HEK293 (cell line): Measurements from ENCODE around the gene PRCC.

Experiments
- CTCF ChIP-seq: fragments of 450-650 bp; formaldehyde crosslinking; IDR thresholded peaks from 2 replicates; pipeline ENCODE4 v1.5.1; 2016; ENCODE audit warnings: missing biosample characterization, missing genetic modification characterization
- GLI2 ChIP-seq: fragments of 450-650 bp; formaldehyde crosslinking; IDR thresholded peaks from 2 replicates; pipeline ENCODE4; 2017; ENCODE audit warnings: missing biosample characterization, missing genetic modification characterization, low read depth, borderline replicate concordance
- REST ChIP-seq: fragments of 450-650 bp; formaldehyde crosslinking; IDR thresholded peaks from 2 replicates; pipeline ENCODE4 v1.5.1; 2016; ENCODE audit warnings: missing biosample characterization, missing genetic modification characterization
- TCF7L2 ChIP-seq: IDR thresholded peaks from 2 replicates; pipeline ENCODE4 v1.6.1; 2011; ENCODE audit warnings: low read depth, mild to moderate bottlenecking, inconsistent platforms, low read length, moderate library complexity, borderline replicate concordance
- ZNF561 ChIP-seq: fragments of 450-650 bp; IDR thresholded peaks from 2 replicates; pipeline ENCODE4 v1.5.1; 2018; ENCODE audit warnings: missing biosample characterization, missing genetic modification characterization, borderline replicate concordance
- ZSCAN16 ChIP-seq: fragments of 450-650 bp; formaldehyde crosslinking; IDR thresholded peaks from 2 replicates; pipeline ENCODE4 v1.5.1; 2016; ENCODE audit warnings: missing biosample characterization, missing genetic modification characterization

DNA sequence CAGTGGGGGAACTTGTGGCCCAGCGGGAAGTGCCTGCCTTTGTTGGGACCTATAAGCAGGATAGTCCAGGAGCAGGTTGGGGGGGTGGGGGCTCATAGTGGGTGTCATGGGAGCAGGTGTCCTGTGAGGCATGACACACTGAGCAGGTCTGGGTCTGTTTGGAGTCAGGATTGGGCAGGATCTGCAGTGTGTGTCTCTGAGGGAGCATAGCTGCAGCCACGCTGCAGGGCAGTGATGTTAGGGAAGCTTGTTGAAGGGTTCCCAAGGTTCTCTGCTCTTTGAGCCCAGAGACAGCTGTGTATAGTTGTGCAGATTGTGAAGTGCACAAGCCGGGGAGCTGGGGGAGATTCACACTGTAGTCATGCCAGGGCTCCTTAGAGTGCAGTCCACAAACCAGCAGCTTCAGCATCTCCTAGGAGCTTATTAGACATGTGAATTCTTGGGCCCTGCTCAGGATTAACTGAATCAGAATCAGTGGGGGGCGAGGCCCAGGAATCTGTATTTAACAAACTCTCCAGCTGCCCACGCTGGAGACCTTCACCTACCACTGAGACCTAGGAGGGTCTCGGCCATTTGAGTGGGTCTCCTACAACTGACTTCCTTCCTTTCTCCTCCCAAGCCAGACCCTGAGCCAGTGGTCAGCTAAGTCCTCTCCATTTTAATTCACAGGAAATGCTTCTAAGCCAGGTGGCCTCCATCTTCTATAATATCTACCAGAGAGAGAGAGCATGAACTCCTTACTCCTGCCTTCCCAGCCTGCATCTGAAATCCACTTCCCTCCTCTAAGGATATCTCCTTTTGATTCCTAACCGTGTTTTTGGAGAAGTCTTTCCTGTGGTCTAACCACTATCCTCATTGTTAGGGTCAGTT, 80.5 kb downstream of the PRCC start:
- no peak for TF ChIP-seq CTCF (tag by site-specific recombination)
- TF ChIP-seq ZNF561: no peak
- TF ChIP-seq ZSCAN16 (tag by site-specific recombination): no peak
- no peak for TF ChIP-seq GLI2
- no peak for TF ChIP-seq TCF7L2
- TF ChIP-seq REST (tag by site-specific recombination): no peak
